ENCODE measurements around the gene SLC22A1.
"Not testable (repeated sequence)": the region's sequence is repeated elsewhere in the genome, so short reads cannot be mapped to it uniquely, and the experiment has no call there.

Gene SLC22A1

DNA sequence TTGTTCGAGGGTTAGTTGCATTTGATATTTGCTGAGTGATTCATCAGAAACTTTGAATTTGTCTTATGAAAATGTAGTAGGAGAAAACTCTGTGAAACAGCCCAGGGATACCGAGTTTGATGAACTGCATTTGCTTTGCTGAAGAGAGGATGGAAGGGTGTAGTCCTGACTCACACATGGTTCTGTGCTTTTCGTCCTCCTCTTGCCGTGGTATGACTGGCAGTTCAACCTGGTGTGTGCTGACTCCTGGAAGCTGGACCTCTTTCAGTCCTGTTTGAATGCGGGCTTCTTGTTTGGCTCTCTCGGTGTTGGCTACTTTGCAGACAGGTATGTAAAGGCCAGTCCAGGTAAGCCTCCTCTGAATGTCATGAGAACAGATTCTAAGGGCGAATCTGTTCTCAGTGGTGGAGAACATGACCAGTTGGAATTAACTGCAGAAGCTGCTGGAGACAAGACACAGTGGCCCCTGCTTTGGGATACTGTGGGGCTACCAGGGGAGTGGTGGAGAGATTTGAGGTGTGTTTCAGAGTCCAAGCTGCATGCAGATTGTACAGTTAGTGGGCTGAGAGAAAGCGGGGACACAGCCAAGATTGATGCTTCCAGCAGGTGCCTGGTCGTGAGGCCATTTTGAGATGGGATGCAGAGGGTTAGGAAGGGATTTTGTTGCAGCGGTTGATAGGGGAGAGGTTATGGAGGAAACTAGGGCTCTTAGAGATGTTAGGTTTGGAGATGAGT lies 8.4 kb downstream of the SLC22A1 start:
- Mint-ChIP-seq H3K9me3 (no peaks in the 10 kb centered on the region), H3K36me3 (ENCODE audit: insufficient read depth) (peaks cover 4% of the 10 kb centered on the region), H3K4me3 (no peak overlapping the region), H3K27me3 (no peaks in the 10 kb centered on the region), H3K27ac (ENCODE audit: low read depth) (no peak overlapping the region), H3K4me1 (no peaks in the 10 kb centered on the region)
- no peak for ATAC-seq (replicated peaks; ENCODE audit: extremely low read depth, poor library complexity, severe bottlenecking)
- DNase-seq (ENCODE audit: low spot score in 2 of 2) = no peak

DNA sequence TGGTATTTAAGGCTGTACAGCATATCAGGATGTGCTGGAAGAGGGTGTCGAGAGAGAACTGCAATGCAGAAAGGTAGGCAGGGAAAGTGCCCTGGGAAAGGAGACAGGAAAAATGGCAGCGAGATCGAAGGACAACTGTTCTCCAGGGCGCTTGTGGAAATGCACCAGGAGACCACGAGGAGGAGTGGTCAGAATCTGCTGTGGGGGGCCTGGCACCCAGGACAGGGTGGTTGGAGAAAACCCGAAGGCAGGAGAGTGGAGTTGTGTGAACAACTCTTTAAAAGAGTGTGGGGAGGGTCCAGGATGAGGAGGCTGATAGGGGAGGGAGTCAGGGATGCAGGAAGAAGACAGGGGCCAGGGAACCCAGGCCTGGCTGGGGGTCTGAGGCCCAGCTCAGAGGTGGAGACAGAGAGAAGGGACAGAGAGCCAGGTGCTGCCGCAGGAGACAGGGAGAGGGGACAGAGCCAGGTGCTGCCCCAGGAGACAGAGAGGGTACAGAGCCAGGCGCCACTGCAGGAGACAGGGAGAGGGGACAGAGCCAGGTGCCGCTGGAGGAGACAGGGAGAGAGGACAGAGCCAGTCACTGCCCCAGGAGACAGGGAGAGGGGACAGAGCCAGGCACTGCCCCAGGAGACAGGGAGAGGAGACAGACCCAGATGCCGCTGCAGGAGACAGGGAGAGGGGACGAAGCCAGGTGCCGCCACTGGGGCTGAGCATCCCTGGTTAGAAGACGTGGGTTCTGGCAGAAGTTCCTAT lies 9.3 kb downstream of the SLC22A1 start:
- Mint-ChIP-seq H3K27me3 (no peaks in the 10 kb centered on the region), H3K36me3 (ENCODE audit: insufficient read depth) (peaks cover 4% of the 10 kb centered on the region), H3K9me3 (no peaks in the 10 kb centered on the region), H3K4me3 (no peak overlapping the region), H3K27ac (ENCODE audit: low read depth) (peak overlapping the region; percentile 74), H3K4me1 (no peaks in the 10 kb centered on the region)
- DNase-seq (ENCODE audit: low spot score in 2 of 2) = peak in 1 of 2 donors; percentile 3
- ATAC-seq (replicated peaks; ENCODE audit: extremely low read depth, poor library complexity, severe bottlenecking) = no peak

DNA sequence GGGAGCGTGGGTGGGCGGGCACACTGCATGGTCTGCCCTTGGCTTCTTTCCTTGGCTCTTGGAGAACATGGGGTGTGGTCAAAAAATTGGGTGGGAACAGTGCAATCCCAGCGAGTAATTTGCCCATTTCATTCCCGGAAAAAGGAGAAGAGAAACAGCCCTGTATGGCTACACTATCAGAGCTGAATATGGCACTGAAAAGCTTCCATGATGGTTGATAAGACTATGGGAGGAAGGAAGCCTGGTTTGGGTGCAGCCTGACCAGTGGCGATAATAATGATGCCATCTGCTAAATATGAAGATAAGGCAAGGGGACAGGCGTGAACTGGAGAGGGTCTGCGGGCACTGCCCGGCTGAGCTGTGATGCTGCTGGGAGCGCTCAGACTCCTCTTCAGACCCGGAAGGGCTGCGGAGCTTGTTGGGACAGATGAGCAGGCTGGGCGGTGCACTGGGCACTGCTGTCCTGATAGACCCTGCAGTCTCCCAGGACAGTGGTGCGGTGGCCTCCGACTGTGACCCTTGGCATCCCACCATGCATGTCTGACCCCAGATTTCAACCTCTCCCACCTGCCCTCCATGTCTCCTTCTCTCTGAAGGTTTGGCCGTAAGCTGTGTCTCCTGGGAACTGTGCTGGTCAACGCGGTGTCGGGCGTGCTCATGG lies 10.2 kb downstream of the SLC22A1 start:
- H3K27me3 Mint-ChIP-seq = no peaks in the 10 kb centered on the region

DNA sequence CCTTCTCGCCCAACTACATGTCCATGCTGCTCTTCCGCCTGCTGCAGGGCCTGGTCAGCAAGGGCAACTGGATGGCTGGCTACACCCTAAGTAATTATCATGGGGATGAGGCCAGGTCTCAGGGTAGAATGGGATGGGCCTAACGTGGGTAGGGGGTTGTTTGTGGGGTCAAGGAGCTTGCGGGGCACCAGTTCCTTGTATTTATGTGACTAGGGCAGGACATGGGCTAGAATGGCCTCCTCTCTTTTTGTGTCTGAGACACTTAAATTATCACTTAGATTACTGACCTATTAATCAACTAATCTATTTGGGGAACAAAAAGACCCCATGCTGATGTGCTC lies 10.7 kb downstream of the SLC22A1 start:
- no peak overlapping the region for H3K27ac Mint-ChIP-seq (ENCODE audit: low read depth)
- H3K36me3 Mint-ChIP-seq (ENCODE audit: insufficient read depth) = peaks cover 6% of the 10 kb centered on the region
- ATAC-seq (replicated peaks; ENCODE audit: extremely low read depth, poor library complexity, severe bottlenecking) (no peak), DNase-seq (ENCODE audit: low spot score in 2 of 2) (no peak)
- H3K4me1 Mint-ChIP-seq = no peaks in the 10 kb centered on the region
- H3K9me3 Mint-ChIP-seq = no peaks in the 10 kb centered on the region
- no peaks in the 10 kb centered on the region for H3K27me3 Mint-ChIP-seq
- no peak overlapping the region for H3K4me3 Mint-ChIP-seq

More for the DNA sequence above, 10.2 kb downstream of the SLC22A1 start:
- no peak overlapping the region for H3K27ac Mint-ChIP-seq (ENCODE audit: low read depth)
- DNase-seq (ENCODE audit: low spot score in 2 of 2) = no peak
- H3K36me3 Mint-ChIP-seq (ENCODE audit: insufficient read depth) = peaks cover 4% of the 10 kb centered on the region
- no peak overlapping the region for H3K4me3 Mint-ChIP-seq
- ATAC-seq (replicated peaks; ENCODE audit: extremely low read depth, poor library complexity, severe bottlenecking) = no peak
- H3K9me3 Mint-ChIP-seq = no peaks in the 10 kb centered on the region
- H3K4me1 Mint-ChIP-seq = no peaks in the 10 kb centered on the region

DNA sequence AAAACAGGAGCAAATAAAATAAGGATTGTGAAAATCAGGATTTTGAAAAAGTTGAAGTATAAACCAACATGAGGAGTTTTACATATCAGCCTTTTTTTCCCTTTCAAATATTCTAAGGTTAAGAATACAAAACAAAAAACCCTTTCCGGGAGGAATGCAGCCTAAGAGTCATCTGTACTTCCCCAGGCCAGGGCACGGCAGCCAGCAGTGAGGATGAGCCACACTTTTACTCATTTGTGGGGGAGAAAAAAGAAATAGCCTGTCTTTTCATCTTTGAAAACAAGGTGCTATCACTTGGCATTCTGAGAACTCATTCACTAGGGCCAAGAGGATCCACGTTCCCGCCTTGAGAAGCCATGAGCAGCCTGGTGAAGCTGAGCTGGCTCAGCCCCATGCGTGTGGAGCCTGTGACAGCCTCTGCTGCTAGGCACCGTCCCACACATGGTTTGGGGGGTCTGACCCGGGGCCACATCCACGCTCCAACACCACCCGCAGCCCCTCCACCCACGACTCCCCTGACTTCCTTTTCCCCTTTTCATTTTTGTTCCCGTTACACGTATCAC lies 11.2 kb downstream of the SLC22A1 start:
- Mint-ChIP-seq H3K4me1 (peaks cover 2% of the 10 kb centered on the region), H3K9me3 (no peaks in the 10 kb centered on the region), H3K36me3 (ENCODE audit: insufficient read depth) (peaks cover 6% of the 10 kb centered on the region), H3K27ac (ENCODE audit: low read depth) (no peak overlapping the region), H3K4me3 (no peak overlapping the region), H3K27me3 (no peaks in the 10 kb centered on the region)
- DNase-seq (ENCODE audit: low spot score in 2 of 2) (no peak), ATAC-seq (replicated peaks; ENCODE audit: extremely low read depth, poor library complexity, severe bottlenecking) (no peak)

DNA sequence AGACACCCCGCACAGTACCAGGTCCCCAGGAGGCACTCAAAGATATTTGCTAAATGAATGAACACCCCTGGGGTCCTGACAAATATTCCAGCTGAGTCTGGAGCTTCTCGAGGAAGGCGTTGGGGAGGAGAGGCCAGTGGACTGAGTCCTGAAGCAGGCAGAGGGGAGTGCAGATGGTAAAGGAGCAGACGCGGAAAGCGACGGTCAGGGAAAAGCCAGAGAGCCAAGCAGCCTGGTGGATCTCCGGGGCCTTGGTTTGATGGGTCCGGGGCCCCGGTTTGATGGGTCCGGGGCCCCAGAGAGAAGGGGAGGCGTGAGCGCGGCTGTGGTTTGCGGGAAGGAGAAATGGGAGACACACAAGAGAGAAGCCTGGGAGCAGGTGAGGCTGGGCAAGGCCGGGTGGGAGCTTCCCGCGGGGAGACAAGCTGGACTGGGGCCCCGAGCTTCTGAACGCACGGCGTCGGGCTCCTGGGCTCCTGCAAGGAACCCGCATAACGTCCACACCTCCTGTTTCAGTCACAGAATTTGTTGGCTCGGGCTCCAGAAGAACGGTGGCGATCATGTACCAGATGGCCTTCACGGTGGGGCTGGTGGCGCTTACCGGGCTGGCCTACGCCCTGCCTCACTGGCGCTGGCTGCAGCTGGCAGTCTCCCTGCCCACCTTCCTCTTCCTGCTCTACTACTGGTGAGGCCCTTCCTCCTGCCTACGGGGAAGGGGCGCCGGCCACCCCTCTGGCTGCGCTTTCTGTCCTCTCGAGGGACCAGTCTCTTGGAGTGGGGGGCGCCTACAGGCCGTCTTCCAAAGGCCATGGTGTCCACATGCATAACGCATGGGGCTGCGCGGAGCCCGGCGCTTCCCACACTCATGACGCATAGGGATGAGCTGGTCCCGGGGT lies 12.1 kb downstream of the SLC22A1 start:
- H3K9me3 Mint-ChIP-seq = no peaks in the 10 kb centered on the region
- H3K36me3 Mint-ChIP-seq (ENCODE audit: insufficient read depth) = peaks cover 6% of the 10 kb centered on the region
- H3K27me3 Mint-ChIP-seq = no peaks in the 10 kb centered on the region
- ATAC-seq (replicated peaks; ENCODE audit: extremely low read depth, poor library complexity, severe bottlenecking) (no peak), DNase-seq (ENCODE audit: low spot score in 2 of 2) (no peak)
- H3K27ac Mint-ChIP-seq (ENCODE audit: low read depth) = no peak overlapping the region
- H3K4me3 Mint-ChIP-seq = no peak overlapping the region
- H3K4me1 Mint-ChIP-seq = peaks cover 11% of the 10 kb centered on the region

DNA sequence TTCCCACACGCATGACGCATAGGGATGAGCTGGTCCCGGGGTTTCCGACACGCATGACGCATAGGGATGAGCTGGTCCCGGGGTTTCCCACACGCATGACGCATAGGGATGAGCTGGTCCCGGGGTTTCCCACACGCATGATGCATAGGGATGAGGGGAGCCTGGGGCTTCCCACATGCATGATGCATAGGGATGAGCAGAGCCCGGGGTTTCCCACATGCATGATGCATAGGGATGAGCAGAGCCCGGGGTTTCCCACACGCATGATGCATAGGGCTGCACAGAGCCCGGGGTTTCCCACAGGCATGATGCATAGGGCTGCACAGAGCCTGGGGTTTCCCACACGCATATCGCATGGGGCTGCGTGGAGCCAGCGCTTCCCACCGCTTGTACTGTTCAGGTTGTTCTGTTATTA lies 12.7 kb downstream of the SLC22A1 start:
- H3K27me3 Mint-ChIP-seq = not testable (repeated sequence)

DNA sequence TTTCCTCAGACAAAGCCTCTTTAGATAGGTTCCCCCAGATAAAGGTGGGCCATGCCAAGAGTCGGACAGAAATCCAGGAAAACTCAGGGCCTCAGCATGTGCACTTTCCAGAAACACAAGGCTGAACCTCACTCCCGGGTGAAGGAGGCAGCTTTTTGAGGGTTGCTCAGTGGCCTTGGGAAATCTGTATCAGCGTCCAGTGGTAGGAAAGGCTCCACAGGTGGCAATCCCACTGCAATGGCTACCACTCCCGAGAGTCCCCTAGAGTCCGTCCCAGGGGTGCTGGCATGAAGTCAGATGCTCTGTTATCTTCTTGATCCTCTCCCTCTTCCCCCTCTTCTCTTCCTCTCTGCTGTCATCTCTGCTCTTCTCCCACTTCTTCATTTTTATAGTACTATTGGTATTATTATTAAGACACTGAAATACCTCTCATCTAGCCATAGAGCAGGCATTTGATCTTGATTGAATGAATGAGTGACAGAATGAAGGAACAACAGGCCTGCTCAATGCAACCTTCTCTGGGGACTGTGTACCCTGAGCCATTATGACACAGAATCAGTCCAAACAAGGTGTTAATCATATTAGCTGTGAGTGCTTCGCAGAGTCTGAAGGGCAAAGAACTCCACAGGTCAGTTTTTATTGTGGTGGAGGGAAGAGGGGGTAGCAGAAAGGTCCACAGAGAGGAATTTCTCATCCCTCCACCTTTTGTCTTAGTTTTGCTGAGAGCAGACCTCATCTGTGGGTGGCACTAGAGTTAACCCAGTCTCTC lies 13.3 kb downstream of the SLC22A1 start:
- H3K36me3 Mint-ChIP-seq (ENCODE audit: insufficient read depth) = peaks cover 6% of the 10 kb centered on the region
- H3K27ac Mint-ChIP-seq (ENCODE audit: low read depth) = no peak overlapping the region

More for the DNA sequence above, 12.7 kb downstream of the SLC22A1 start:
- ATAC-seq (replicated peaks; ENCODE audit: extremely low read depth, poor library complexity, severe bottlenecking); H3K36me3 Mint-ChIP-seq (ENCODE audit: insufficient read depth); H3K9me3 Mint-ChIP-seq; H3K4me3 Mint-ChIP-seq; H3K27ac Mint-ChIP-seq (ENCODE audit: low read depth): not testable (repeated sequence)
- H3K4me1 Mint-ChIP-seq = peaks cover 11% of the 10 kb centered on the region
- DNase-seq (ENCODE audit: low spot score in 2 of 2) = peak in 1 of 2 donors; percentile 8

DNA sequence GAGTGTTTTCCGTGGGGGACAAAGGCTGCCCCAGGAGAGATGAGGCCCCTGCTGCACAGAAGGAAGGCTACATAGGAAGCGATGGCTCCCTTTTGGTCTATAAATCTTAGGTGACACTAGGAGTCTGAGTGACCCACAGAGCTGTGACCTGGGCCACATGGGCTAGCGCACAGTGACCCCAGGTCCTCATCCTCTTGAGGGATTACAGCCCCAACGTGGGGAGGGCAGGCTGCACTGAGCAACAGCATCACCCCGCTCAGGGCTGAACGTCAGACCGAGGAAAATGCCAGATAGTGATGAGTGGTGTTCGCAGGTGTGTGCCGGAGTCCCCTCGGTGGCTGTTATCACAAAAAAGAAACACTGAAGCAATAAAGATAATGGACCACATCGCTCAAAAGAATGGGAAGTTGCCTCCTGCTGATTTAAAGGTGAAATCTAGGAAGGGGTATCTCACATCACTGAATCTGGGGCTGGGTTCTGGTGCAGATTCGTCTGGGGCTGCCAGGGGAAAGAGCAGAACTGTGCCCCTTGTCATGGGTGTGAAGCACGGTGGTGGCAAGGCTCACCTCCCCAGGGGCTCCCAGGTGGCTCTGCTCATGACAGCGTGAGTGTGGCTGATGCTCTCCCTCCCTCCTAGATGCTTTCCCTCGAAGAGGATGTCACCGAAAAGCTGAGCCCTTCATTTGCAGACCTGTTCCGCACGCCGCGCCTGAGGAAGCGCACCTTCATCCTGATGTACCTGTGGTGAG lies 14.5 kb downstream of the SLC22A1 start:
- Mint-ChIP-seq H3K27ac (ENCODE audit: low read depth) (no peak overlapping the region), H3K27me3 (no peaks in the 10 kb centered on the region), H3K9me3 (no peaks in the 10 kb centered on the region), H3K4me1 (peaks cover 11% of the 10 kb centered on the region), H3K4me3 (no peak overlapping the region), H3K36me3 (ENCODE audit: insufficient read depth) (peaks cover 6% of the 10 kb centered on the region)
- DNase-seq (ENCODE audit: low spot score in 2 of 2) (no peak), ATAC-seq (replicated peaks; ENCODE audit: extremely low read depth, poor library complexity, severe bottlenecking) (no peak)

More for the DNA sequence above, 13.3 kb downstream of the SLC22A1 start:
- peaks cover 11% of the 10 kb centered on the region for H3K4me1 Mint-ChIP-seq
- no peak overlapping the region for H3K4me3 Mint-ChIP-seq
- ATAC-seq (replicated peaks; ENCODE audit: extremely low read depth, poor library complexity, severe bottlenecking) = no peak
- no peaks in the 10 kb centered on the region for H3K27me3 Mint-ChIP-seq
- DNase-seq (ENCODE audit: low spot score in 2 of 2) = peak in 1 of 2 donors; percentile 3
- no peaks in the 10 kb centered on the region for H3K9me3 Mint-ChIP-seq

DNA sequence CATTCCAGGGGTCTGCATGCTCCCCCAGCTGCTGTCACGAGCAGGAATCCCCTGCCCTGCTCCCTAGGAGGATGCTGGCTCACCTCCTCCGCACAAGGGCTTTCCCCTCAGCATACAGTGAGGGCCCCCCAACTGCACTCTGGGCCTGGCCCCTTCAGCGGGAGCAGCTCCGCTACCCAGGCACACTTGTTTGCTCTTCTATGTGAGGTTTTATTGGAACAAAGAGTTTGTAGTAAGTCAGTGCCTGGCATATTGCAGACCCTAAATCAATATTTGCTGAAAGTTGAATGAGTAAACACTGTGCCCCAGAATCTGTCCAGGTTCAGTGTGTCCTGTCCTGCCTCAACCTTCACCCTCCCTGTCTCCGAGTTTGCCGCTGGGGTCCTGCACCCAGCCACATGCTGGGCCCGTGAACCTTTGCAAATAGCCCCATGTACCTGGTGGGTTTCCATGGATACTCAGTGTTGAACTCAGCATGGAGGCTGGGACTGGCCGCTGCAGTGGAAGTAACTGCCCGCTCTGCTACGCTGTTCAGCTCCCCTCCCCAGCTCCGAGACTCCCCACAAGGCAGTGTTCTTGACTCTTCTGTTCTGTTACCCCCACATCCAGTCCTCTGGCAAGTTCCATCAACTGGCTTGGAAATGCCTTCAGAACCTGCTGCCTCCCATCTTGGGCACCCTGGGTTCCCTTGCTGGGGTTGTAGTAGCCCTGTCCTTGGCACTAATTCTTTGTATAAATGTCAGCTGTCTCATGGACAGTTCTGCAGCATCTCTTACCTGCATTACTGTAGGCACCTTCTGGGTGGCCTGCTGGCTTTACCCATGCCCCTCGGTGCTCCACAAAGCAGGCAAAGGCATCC lies 15.7 kb downstream of the SLC22A1 start:
- DNase-seq (ENCODE audit: low spot score in 2 of 2) = no peak
- H3K9me3 Mint-ChIP-seq = no peaks in the 10 kb centered on the region
- no peaks in the 10 kb centered on the region for H3K27me3 Mint-ChIP-seq
- no peak overlapping the region for H3K4me3 Mint-ChIP-seq
- peaks cover 11% of the 10 kb centered on the region for H3K4me1 Mint-ChIP-seq
- H3K27ac Mint-ChIP-seq (ENCODE audit: low read depth) = no peak overlapping the region
- peaks cover 2% of the 10 kb centered on the region for H3K36me3 Mint-ChIP-seq (ENCODE audit: insufficient read depth)
- no peak for ATAC-seq (replicated peaks; ENCODE audit: extremely low read depth, poor library complexity, severe bottlenecking)

Data from central memory CD8-positive, alpha-beta T cell (primary cell).